MM.1S (cell line): ENCODE measurements around the gene FAM117B.

Experiments
- EZH2 ChIP-seq: fragments of 300-600 bp; sonication (generic); optimal IDR thresholded peaks from 2 replicates; pipeline ENCODE3; 2017; ENCODE audit warnings: low read depth, mild to moderate bottlenecking, antibody characterized with exemption, low read length, mixed read lengths
- EZH2phosphoT487 ChIP-seq: fragments of 300-600 bp; sonication (generic); IDR thresholded peaks from 2 replicates; pipeline ENCODE4 v1.6.1; 2018; ENCODE audit warnings: antibody characterized with exemption, low read length
- TF ChIP-seq, protein P1 (sequence below): fragments of 300-600 bp; sonication (generic); IDR thresholded peaks from 2 replicates; pipeline ENCODE4 v1.5.1; 2016; ENCODE audit warnings: antibody characterized with exemption, low read length, mixed read lengths

DNA sequence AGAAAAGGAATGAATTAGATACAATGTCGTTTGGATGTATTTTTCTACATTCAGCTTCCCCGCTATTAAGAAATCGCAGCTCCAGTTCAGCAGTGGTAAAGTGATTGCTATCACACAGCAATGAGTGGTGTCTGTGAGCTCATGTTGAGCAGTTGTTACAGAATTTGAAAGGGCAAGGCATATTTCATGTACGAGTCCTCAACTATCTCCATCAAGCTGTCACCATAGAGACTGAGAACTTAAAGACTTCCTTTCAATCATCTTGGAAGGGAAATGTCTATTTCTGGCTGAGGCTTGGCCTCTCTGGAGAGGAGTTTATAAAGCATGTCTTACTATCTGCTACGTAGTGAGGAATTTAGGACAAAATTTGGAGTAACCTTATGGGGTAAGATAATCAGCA is 24.4 kb upstream of the FAM117B start:
- TF ChIP-seq, protein P1, sequence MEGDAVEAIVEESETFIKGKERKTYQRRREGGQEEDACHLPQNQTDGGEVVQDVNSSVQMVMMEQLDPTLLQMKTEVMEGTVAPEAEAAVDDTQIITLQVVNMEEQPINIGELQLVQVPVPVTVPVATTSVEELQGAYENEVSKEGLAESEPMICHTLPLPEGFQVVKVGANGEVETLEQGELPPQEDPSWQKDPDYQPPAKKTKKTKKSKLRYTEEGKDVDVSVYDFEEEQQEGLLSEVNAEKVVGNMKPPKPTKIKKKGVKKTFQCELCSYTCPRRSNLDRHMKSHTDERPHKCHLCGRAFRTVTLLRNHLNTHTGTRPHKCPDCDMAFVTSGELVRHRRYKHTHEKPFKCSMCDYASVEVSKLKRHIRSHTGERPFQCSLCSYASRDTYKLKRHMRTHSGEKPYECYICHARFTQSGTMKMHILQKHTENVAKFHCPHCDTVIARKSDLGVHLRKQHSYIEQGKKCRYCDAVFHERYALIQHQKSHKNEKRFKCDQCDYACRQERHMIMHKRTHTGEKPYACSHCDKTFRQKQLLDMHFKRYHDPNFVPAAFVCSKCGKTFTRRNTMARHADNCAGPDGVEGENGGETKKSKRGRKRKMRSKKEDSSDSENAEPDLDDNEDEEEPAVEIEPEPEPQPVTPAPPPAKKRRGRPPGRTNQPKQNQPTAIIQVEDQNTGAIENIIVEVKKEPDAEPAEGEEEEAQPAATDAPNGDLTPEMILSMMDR = no peak
- no peak for TF ChIP-seq EZH2
- TF ChIP-seq EZH2phosphoT487 = no peak
